GM21526 (cell line): ENCODE results near the gene MARCHF10.

Source experiments
- ATAC-seq: cut with Tn5 transposase; IDR thresholded peaks from one replicate; pipeline ENCODE4 v1.9.1; 2021; ENCODE audit warnings: moderate library complexity; ENCODE audit not compliant: unreplicated experiment, low FRiP score

MARCHF10 gene

GRCh38 chr17:62681061-62681938 lies 126.8 kb downstream of the MARCHF10 start:
- no peak for ATAC-seq

- no peak for ATAC-seq
Measured at GRCh38 chr17:62680541-62681052, 127.5 kb downstream of the MARCHF10 start.

- ATAC-seq = no peak
Measured at GRCh38 chr17:62679866-62680377, 128.2 kb downstream of the MARCHF10 start.

GRCh38 chr17:62678214-62678919 lies 129.7 kb downstream of the MARCHF10 start:
- ATAC-seq = no peak

- no peak for ATAC-seq
Measured at GRCh38 chr17:62676952-62677596, 131.0 kb downstream of the MARCHF10 start.

- ATAC-seq = no peak
Measured at GRCh38 chr17:62676231-62676943, 131.7 kb downstream of the MARCHF10 start.

GRCh38 chr17:62675701-62676100 lies 132.4 kb downstream of the MARCHF10 start:
- no peak for ATAC-seq

- no peak for ATAC-seq
Measured at GRCh38 chr17:62675260-62675659, 132.9 kb downstream of the MARCHF10 start.

- no peak for ATAC-seq
Measured at GRCh38 chr17:62674841-62675240, 133.3 kb downstream of the MARCHF10 start.

GRCh38 chr17:62674363-62674739 lies 133.8 kb downstream of the MARCHF10 start:
- ATAC-seq = no peak

- no peak for ATAC-seq
Measured at GRCh38 chr17:62673614-62674362, 134.3 kb downstream of the MARCHF10 start.

GRCh38 chr17:62672957-62673356 lies 135.2 kb downstream of the MARCHF10 start:
- ATAC-seq = no peak

- ATAC-seq = no peak
Measured at GRCh38 chr17:62671553-62671952, 136.6 kb downstream of the MARCHF10 start.

GRCh38 chr17:62670202-62670821 lies 137.8 kb downstream of the MARCHF10 start:
- ATAC-seq = no peak

GRCh38 chr17:62668091-62668804 lies 139.9 kb downstream of the MARCHF10 start:
- no peak for ATAC-seq

- ATAC-seq = no peak
Measured at GRCh38 chr17:62666801-62667591, 141.1 kb downstream of the MARCHF10 start.

GRCh38 chr17:62666061-62666800 lies 141.9 kb downstream of the MARCHF10 start:
- no peak for ATAC-seq
